ENCODE results near the gene GRAMD1B.
"Not testable (repeated sequence)": the region's sequence is repeated elsewhere in the genome, so short reads cannot be mapped to it uniquely, and the experiment has no call there.

DNA sequence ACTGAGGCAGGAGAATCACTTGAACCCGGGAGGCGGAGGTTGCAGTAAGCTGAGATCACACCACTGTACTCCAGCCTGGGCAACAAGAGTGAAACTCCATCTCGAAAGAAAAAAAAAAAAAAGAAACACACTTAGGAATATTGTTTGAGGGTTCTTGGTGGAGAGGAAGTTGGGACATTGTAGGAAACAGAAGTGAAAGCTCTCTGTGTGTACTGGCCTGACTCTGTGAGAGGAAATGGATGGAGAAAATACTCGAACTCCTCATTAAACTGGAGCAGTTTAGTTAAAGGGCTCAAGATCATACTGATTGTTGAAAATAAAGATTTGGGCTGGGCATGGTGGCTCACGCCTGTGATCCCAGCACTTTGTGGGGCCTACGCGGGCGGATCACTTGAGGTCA, 35.6 kb downstream of the GRAMD1B start:
- TF ChIP-seq CTCF, POLR2A (IDR thresholded peaks at IDR 0.05): not testable (repeated sequence)

All from esophagus squamous epithelium (tissue), 4 donors.